22Rv1 (cell line): ENCODE results near the gene RAC2.

Source experiments
- H3K27ac ChIP-seq: fragments of 450-650 bp; 2 replicates; pipeline ENCODE4 v1.5.1; 2017
- ZFX ChIP-seq: fragments of 450-650 bp; IDR thresholded peaks from 2 replicates; pipeline ENCODE4 v1.6.1; 2017; ENCODE audit warnings: antibody characterized with exemption, borderline replicate concordance
- TF ChIP-seq, protein P1 (sequence below): fragments of 450-650 bp; IDR thresholded peaks from 2 replicates; pipeline ENCODE4 v1.5.1; 2017; ENCODE audit warnings: mild to moderate bottlenecking

The RAC2 gene

DNA sequence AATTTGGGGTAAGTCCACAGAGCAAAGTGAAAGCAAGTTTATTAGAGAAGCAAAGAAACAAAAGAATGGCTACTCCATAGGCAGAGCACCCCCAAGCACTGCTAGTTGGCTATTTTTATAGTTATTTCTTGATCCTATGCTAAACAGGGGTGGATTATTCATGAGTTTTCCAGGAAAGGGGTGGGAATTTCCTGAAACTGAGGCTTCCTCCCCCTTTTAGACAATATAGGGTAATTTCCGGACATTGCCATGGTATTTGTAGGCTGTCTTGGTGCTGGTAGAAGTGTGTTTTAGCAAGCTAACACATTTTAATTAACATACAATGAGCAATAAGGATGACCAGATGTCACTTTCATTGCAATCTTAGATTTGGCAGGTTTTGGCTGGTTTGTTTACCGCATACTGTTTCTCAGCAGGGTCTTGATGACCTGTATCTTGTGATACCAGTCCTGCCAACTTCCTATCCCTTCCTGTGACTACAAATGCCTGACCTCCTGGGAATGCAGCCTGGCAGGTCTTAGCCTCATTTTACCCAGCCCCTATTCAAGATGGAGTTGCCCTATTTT, 55.1 kb downstream of the RAC2 start:
- H3K27ac ChIP-seq: no peak overlapping the region
- no peak for TF ChIP-seq ZFX
- TF ChIP-seq, protein P1, sequence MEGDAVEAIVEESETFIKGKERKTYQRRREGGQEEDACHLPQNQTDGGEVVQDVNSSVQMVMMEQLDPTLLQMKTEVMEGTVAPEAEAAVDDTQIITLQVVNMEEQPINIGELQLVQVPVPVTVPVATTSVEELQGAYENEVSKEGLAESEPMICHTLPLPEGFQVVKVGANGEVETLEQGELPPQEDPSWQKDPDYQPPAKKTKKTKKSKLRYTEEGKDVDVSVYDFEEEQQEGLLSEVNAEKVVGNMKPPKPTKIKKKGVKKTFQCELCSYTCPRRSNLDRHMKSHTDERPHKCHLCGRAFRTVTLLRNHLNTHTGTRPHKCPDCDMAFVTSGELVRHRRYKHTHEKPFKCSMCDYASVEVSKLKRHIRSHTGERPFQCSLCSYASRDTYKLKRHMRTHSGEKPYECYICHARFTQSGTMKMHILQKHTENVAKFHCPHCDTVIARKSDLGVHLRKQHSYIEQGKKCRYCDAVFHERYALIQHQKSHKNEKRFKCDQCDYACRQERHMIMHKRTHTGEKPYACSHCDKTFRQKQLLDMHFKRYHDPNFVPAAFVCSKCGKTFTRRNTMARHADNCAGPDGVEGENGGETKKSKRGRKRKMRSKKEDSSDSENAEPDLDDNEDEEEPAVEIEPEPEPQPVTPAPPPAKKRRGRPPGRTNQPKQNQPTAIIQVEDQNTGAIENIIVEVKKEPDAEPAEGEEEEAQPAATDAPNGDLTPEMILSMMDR: no peak

DNA sequence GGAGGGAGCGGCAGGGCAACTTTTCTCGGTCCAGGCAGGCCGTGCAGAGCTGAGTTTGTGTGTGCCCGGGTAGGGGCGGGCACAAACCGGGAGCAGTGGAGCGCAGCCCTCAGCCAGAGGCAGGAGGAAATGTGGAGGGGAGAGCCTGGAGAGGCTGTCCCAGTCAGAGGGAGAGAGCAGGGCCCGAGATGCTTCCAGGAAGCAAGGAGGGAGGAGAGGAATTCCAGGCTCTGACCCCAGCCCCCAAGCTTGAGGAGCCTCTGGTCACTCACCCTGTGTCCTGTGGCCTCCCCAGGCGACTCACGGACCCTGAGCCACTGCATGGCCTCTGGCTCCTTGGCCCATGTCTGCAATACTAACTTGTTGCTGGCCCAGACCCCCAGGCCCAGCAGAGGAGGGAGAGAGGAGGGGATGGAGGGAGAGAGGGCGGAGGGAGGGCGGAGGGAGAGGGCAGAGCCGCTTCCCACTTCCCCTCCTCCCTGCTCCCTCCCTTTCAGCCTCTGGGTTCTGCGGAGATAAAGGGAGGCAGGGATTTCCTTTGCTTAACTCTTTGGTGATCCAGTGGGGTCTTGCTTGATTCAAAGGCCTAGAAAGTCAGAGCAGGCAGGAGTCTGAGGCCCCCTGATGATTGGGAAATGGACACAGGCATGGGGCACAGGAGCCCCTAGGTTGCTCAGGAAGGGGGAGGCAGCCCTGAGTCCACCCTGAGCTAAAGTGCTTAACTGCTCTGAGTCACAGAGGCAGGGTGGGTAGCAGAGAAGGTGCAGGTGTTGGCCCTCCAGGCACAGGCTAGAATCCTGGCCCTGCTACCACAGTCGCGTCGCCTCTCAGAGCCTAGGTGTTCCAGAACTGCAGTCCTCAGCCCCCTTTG, 55.9 kb downstream of the RAC2 start, which contains the start of gene C1QTNF6:
Gene C1QTNF6, minus strand, starts transcription at position 357 of the 871 bp plus-strand sequence. Its CDS starts 34 bp downstream, at position 323.
- H3K27ac ChIP-seq: no peak within 1 kb of the TSS
- no peak for TF ChIP-seq ZFX
- TF ChIP-seq, protein P1: no peak

DNA sequence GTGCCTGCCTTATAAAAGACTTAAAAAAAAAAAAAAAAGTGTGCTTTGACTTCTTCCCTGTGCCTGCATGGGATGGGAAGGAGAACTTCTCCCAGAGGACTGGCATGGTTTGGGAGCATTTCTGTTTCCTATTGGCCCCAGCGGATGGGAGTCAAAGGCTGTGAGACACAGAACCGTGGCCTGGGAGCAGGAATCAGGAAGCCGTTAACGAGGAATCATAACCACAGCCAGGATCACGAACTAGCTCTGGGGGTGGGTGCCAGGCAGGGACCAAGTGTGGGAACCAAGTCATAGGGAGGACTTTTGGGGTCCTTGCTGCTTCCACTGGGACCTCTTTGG, 56.5 kb downstream of the RAC2 start:
- TF ChIP-seq, protein P1: no peak
- no peak for TF ChIP-seq ZFX
- no peak overlapping the region for H3K27ac ChIP-seq

DNA sequence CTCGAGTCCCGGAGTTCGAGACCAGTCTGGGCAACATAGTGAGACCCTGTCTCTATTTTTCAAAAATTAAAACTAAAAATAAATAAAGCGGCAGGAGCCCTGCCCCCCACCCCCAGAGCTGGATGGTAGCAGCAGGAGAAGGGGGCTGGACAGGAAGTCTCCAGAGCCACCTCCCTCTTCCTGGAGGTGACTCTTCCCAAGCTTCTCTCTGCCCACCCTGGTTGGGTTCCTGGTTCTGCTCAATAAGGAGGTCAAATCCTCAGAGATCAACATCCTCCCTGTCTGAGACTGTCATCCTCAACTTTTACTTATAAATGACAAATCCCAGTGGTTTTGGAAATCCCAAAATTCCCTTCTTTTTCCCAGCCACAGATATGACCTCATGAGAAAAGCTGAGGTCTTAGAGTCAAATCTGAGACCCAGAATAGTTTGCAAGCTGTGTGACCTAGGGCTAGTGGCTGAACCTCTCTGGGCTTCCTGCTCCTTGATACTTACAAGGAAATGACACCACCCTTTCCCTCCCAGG, 57.0 kb downstream of the RAC2 start:
- TF ChIP-seq, protein P1: no peak
- TF ChIP-seq ZFX: no peak
- H3K27ac ChIP-seq: no peak overlapping the region

DNA sequence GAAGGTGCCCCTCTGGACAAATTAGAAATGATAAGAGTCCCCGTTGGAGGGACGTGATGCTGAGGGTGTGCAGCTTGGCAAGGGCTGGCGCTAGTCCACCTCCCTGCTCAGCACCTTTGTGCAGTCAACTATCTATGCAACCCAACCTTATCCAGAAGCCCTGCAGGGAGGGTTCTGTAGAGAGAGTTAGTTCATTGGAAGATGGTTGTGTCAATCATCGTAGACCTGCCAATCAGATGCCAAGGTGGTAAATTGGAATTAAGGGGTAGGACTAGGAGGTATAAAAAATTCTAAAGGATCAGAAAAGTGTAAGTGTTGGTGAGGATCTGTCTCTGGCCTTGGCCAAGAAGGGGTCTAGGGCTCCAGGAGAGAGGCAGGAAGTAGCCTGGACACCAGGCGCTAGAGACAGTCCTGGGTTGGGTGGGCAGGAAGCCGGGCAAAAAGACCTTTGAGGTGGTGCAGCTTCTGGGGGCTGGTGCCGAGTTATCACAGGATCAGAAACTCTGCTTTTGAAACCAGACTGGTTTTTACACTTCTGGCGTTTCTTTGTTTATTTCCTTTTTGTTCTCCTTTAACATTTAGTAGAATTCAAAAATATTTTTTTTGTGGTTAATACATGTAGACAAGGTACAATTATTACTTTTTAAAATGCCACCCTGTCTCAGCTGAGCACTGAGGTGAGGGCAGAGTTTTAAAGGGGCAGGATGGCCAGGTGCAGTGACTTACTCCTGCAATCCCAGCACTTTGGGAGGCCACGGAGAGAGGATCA, 57.7 kb downstream of the RAC2 start:
- TF ChIP-seq, protein P1: no peak
- no peak for TF ChIP-seq ZFX
- no peak overlapping the region for H3K27ac ChIP-seq

DNA sequence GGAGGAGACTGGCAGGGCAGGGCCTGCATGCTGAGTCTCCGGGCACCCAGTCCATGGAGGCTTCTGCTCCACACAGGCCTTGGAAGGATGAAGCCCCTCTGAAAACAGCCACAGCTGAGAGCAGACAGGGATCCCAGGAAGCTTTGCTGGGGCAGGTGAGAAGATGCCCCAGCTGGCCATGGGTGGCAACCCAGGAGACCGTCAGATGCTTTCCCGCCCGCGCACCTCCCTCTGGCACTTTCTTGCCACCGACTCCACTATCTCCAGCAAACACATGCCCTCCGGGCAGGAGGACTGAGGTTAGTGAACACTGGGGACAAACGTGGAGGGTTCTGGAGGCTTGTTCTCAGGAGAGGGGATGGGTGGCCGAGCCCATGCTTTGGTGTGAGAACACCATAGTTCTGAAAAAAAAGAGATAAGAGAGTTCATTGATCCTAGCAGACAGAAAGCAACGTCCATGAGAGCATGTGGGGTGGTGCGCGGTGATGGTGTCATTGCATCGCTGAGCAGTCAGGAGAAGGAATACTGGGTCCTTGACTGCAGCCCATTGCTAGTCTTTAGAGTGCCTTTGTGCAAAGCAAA, 58.3 kb downstream of the RAC2 start:
- TF ChIP-seq, protein P1: no peak
- TF ChIP-seq ZFX: no peak
- H3K27ac ChIP-seq: no peak overlapping the region
